ENCODE results near the gene TCAF1.
"Not testable (repeated sequence)": the region's sequence is repeated elsewhere in the genome, so short reads cannot be mapped to it uniquely, and the experiment has no call there.

The TCAF1 gene

GRCh38 chr7:143857994-143858393 is 44.0 kb downstream of the TCAF1 start:
- not testable (repeated sequence) for DNase-seq (ENCODE audit: low read depth)

DNA sequence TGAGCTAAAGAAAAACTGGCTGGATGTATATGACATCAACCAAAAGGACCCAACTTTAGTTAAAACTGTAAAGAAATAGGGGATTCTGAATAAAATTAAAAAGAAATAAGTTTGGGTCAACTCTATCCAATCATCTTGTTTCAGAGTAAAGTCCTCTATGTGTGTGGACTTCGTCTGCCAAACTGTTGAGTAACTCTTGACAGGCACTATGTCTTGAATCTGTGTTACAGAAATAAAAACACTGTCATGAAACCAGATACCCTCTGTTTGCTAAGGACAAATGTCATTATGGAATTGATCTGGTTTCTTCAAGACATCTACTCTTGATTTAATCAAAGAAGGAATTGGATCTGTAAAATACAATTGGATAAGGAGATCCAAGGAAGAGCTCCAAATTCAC is 46.5 kb downstream of the TCAF1 start:
- DNase-seq (ENCODE audit: low read depth) = not testable (repeated sequence)

DNA sequence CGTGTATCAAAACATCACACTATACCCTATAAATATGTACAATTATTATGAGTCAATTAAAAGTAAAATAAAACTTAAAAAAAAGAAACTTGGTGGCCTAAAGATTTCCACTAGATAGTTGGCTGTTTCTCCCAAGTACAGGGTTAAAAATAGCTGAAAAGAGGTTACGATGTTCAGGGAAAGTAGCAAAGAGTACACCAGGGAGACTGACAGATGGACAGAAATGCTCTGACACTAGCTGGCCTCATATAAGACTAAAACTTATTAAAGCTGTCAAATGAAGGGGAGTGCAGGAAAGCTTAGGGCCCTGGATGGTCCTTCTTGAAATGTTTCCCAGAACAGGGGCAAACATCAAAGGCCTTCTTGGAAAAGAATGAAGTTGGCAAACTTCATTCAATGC is 51.3 kb downstream of the TCAF1 start:
- DNase-seq (ENCODE audit: low read depth) = no peak

- no peak for DNase-seq (ENCODE audit: low read depth)
Observed at GRCh38 chr7:143849785-143850479, 52.0 kb downstream of the TCAF1 start.

GRCh38 chr7:143848192-143848591 is 53.8 kb downstream of the TCAF1 start:
- no peak for DNase-seq (ENCODE audit: low read depth)

GRCh38 chr7:143846692-143847091 is 55.3 kb downstream of the TCAF1 start:
- no peak for DNase-seq (ENCODE audit: low read depth)

GRCh38 chr7:143841696-143842095 is 60.3 kb downstream of the TCAF1 start:
- DNase-seq (ENCODE audit: low read depth) = not testable (repeated sequence)

- DNase-seq (ENCODE audit: low read depth) = not testable (repeated sequence)
Observed at GRCh38 chr7:143840062-143840461, 61.9 kb downstream of the TCAF1 start.

GRCh38 chr7:143837223-143837622 is 64.8 kb downstream of the TCAF1 start:
- peak; percentile 94 for DNase-seq (ENCODE audit: low read depth)

- DNase-seq (ENCODE audit: low read depth) = peak; percentile 93
Observed at GRCh38 chr7:143836622-143837021, 65.4 kb downstream of the TCAF1 start.

DNA sequence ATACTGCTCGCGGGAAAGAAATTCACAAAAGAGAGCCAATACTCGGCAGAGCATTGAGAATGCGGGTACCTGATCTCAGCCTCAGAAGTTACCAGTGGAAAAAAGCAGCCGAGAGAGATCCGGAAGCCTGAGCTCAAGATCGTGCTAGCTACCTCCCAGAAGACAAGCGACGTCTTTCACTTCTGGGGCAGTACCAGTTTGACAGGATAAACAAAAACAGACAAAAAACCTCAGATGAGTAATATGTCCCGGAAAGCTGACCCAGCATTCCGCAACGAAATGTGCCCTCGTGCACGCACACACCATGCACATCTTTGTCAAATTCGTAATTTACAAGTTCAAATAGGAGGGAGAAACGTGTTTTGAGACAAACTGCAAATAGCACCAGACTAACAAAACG is 65.9 kb downstream of the TCAF1 start:
- not testable (repeated sequence) for DNase-seq (ENCODE audit: low read depth)

DNA sequence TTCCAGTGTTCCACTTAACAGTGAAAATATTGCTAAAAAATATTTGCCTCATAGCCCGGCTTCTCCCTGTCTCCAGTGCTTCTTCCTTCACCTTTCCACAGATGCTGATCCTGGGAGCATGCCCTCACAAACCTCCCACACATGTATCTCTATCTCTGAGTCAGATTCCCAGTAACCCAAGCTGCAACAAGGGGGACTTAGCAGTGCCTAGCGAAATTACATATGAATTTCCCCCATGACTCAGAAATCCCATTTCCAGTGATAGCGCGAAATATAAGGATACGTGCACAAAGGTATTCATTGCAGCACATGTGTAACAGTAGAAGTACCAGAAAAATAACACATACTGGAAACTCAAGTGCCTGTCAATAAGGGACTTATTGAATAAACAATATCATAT is 75.4 kb downstream of the TCAF1 start:
- not testable (repeated sequence) for DNase-seq (ENCODE audit: low read depth)

GRCh38 chr7:143824295-143825135 is 77.5 kb downstream of the TCAF1 start:
- DNase-seq (ENCODE audit: low read depth) = not testable (repeated sequence)

- not testable (repeated sequence) for DNase-seq (ENCODE audit: low read depth)
Observed at GRCh38 chr7:143823634-143824294, 78.2 kb downstream of the TCAF1 start.

GRCh38 chr7:143821392-143822277 is 80.3 kb downstream of the TCAF1 start:
- not testable (repeated sequence) for DNase-seq (ENCODE audit: low read depth)

GRCh38 chr7:143817873-143818272 is 84.1 kb downstream of the TCAF1 start:
- not testable (repeated sequence) for DNase-seq (ENCODE audit: low read depth)

DNA sequence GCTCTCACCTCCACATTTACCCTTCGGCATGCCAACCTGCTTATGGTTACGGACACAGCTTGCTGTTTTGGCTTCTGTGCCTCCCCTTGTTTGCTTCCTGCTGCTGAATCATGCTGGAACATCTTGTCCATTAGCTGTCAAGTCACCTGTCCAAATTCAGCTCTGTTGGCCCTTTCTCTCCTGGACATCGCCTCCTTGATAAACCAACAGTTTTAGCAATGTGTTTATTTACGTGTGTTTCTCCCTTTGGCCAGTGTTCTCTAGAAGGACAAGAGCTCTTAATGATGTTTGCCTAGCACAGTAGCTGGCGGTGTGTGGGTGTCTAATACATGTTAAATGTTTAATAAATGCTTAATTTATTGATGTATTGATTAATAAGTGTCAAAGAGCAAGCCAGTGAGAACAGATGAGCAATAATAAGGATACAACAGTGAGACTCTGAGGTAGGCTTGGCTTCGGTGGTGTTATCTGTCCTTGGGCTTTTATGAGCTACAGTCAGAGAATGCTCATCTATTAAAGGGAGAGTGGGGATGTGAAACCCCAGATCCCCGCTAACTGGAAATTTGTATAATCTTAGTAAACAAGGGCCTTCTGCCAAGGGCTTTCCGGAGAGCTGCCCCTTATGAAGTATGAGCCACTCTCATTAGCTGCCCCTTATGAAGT is 85.4 kb downstream of the TCAF1 start:
- DNase-seq (ENCODE audit: low read depth) = not testable (repeated sequence)

- not testable (repeated sequence) for DNase-seq (ENCODE audit: low read depth)
Observed at GRCh38 chr7:143810639-143811038, 91.3 kb downstream of the TCAF1 start.

- DNase-seq (ENCODE audit: low read depth) = not testable (repeated sequence)
Observed at GRCh38 chr7:143806664-143807071, 95.3 kb downstream of the TCAF1 start.
